DMS153 (cell line): Measurements from ENCODE around the gene LRRC32.
"Not testable (repeated sequence)": the region's sequence is repeated elsewhere in the genome, so short reads cannot be mapped to it uniquely, and the experiment has no call there.

Experiments used
- DNase-seq: peaks from one replicate; lab custom pipeline; 2025; lab: John Stamatoyannopoulos, UW

LRRC32 gene

DNA sequence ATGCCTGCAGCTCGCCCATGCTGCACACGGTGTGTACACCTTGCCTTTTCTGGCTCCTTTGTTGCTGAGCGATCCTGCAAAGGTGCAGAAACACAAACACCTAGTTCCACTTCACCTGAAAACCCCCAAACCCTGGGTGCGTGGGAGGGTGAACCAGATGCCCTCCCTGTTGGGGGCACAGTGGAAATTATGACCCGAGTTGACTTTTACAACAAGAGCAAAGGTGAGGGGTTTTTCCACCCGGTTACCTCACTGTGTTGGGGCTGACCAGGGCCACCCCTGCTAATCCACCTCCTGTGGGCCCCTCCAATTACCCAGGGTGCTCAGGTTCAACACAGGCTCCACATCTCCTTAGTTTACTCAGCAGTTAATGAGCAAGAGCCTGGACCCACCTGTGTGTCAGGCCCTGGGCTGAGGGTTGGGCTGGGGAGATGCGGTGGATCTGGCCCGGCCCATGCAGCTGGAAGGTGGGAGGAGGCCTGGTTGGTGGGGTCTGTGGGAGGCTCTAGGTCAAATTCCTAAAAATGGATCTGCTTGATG, 42.1 kb downstream of the LRRC32 start:
- no peak for DNase-seq

DNA sequence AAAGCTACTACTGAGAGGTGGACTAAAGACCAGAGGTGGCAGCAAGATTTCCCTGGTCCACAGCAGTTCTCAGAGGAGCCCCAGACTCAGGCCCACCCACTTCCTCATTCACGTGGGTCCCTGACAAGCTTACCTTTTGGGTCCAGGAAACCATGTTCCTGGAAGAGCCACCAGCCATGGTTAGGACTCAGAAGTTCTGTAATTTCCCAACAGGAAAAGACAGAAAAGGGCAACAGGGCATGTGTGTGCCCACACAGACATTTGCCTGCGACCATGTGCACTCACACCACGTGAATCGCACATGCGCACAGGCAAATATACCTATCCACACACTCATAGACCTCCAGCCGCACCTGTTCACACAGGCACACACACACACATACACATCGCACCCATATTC, 42.9 kb downstream of the LRRC32 start:
- DNase-seq: no peak

DNA sequence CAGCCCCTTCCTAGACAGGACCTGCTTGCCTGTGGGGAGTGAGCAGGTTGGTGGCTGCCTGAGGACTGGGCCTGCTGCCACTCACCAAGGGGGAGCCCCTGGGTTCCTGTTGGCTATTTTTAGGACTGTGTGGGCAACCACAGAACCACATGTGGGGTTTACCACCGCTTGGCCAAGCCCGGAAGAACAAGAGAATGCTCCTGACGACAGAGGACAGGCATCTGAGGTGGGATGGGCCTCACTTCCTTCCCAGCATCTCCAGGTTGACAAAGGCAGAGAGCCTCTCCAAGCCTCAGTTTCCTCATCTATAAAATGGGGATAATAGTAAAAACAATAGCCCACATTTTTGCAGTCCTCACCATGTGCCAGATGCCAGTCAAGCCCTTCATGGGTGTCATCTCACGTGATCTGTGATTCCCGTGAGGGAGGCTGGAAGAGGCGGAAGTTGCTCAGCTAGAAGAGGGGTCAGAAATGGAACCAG, 43.6 kb downstream of the LRRC32 start:
- DNase-seq: no peak

DNA sequence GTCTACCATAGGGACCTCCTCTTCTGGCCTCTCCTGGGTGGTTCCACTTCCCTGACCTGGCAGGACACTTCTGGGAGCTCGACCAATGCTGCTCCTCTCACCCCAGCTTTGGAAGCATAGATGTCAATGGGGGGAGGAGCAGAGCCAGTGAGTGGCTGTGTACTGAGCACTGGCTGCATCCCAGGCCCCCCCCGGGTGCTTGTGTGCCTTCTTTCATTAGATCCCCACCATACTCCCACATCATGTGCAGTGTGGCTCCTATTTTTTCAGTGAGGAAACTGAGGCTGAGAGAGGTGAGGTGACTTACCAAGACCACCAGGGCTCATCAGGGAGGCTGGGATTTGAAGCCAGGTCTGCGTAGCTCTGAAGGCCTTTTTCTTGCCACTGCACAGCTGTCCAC, 44.3 kb downstream of the LRRC32 start:
- no peak for DNase-seq

DNA sequence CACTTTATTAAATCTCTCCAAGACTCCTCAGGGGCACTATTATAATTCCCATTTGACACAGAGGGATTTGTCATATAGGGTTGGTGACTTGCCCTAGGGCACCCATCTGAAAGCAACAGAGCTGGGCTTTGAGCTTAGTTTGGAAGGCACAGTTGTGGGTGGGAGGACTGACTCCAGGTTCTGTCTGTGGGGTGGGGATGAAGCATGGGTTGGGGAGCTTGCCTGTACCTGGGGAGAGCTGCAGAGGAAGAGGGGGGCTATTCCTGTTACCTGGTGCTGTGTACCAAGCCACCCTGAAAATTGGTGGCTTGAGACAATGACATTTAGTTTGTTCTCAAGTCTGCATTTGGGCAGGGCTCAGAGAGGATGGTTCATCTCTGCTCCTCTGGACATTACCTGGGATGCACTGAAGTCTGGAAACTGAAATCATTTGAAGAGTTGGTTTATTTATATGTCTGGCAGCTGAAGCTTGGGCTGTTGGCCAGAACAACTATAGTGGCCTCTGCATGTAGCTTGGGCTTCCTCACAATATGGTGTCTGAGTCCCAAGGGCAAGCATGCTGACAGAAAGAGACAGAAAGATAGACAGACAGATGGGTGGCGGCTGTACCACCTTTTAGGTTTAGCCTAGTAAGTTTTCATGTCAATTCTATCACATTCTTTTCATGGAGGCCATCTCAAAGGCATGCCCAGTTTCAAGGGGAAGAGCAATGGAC, 44.9 kb downstream of the LRRC32 start:
- no peak for DNase-seq

DNA sequence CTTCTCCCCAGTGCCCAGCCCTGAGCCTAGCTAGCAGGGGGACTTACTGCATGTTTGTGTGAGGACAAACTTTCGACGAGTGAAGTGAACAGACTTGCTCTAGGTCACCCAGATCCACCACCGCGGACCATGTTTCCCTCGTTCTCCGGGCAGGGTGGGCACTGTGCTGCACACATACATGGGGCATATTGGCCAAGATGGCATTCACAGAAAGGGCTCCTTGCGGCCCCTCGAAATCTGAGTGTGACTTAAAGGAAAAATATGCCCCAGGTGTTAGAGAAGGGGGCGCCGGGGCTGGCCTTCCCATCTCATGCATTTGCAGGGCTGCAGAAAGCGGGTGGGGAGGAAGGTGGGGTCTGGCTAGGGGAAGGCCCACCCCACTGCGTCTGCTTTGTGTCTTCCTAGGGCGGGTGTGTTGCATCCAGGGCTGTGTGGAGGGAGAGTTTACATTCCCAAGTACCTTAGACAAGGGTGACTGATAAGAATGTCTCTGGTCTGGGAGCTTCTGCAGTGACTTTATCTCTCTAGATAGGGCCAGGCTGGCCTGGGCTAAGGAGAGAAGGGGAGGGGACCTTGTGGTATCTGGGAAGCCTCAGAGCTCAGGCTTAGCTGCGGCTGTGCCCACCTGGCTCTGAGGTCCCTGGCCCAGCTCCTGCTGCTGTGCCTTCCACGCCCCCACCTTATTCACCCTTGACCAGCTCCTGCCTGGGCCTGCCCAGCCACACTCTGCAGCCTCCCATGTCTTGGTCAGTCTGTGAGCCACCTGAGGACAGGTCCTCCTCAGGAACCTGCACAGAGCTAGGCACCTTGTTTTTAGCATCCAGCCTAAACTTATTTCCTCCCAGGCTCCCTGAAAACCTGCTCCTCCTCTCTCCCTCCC, 45.8 kb downstream of the LRRC32 start:
- DNase-seq: no peak

DNA sequence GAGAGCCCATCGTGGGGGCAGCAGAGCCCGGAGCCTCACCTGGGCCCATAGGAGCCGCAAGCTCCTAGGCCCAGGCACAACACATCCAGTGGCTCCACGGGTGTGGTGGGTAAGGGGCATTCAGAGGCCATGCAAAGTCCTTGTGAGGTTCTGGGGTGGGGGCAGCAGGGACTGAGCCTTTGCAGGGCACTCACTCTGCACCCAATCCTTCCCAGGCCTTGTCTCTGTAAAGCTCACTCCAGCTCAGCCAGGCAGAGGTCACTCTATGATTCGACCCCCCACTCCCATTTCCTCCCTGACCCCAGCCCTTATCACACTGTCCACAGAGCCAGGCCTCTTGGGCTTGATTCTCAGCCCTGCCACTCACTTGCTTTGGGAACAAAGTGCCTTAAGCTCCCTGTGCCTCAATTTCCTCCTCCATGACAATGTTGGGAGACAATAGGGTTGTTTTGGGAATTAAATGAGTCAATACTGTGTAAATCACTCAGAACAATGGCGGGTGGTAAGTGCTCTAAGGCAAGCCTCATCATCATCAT, 46.6 kb downstream of the LRRC32 start:
- DNase-seq: no peak

DNA sequence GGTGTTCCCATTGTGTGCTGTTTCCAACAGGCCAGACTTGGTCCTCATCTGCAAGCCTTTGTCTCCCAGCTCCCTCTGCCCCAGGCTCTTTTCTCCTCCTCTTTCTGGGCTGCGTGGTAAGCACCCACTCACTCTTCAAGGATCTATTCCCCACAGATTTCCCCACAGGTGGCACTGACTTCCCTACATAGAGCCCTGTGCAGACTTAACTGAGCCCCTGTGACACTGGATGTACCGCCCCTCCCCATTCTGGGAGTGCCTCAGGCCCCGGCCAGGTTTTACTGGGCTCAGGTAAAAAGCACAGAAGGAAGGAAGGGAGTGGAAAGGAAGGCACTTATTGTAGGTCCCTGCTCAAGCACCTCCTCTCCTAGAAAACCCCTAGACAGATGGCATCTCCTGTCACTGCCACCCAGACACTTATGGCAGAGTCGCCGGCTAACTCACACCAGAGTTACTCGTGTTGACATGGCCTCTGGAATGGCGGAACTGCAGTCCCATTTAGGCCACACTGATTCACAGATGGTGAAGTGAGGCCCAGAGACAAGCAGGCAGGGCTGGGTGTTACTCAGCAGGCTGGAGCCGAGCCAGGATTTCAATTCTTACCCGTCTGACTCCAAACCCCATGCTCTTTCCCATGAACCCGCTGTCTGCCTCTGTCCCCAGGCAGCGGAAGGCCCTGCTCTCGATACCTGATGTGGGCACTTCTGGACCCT, 47.2 kb downstream of the LRRC32 start:
- DNase-seq: no peak

DNA sequence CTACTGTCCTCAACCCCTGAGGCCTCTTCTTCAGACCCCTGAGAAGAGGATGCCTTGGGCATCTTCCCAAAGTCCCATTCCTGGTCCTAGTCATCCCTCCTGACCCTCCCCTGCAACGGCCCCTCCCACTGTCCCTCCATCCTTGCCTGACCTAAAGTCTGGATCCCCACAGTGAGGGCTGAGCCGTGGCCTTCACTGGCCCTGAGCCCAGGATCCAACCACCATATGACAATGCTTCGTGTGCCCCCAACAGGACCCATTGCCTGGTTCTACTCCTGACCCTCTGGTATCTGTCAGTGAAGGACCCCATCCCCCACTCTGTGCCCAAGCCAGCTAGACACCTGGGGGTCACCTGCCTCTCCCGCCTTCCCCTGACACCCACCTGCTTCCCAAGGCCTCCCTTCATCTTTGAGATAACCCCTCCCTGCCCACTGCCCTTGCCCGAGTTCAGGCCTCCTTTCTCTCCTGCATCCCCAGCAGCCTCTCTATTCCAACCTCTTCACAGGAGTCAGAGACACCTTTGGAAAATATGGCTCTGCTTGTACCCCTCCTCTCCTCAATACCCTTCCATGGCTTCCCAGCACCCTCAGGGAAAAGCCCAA, 48.0 kb downstream of the LRRC32 start:
- no peak for DNase-seq

DNA sequence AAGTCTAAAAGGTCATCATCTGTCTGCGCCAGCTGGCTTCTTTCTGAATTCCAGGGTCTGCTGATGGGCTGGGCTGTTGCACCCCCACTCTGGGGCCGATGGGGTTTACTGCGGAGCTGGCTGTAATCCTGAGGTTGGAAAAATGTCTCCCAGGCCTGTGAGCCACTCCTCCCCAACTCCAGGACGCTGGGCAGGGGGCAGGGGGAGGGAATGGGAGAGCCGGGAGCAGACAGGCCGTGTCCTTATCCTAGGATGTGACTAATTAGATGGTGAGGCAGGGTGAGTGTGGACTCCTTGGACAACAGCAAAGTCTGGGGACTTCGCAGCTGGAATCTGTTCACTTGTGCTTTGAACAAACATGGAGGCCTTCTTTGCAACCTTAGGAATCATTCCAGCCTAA, 48.7 kb downstream of the LRRC32 start:
- DNase-seq: no peak

DNA sequence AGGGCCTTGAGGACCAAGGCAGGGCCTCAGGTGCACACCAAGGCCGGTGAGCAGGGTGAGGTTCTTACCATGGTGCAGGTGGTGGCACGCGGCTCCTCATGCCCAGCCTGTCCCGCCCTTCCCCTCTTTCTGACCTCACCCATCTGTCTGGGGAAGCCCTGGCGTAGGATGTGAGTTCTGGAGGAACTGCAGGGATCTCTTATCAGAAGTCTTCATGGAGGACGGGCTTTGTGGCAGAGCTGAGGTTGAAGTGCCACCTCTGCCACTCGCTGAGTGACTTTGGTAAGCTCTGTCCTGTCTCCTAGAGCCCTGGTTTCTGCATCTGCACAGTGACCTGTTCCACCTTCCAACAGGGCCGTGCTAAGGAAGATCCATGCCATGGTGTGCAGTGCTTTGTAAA, 49.1 kb downstream of the LRRC32 start:
- no peak for DNase-seq

DNA sequence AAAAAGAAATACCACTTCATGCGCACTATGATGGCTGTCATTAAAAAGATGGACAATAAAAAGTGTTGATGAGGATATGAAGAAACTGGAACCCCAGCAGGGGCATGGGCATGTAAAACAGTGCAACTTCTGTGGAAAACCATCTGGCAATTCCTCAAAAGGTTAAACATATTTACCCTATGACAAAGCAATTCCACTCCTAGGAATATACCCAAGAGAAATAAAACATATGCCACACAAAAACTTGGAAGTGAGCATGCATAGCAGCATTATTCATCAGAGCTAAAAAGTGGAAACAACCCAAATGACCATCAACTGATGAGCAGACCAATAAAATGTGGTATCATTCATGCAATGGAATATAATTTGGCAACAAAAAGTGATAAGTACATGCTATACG, 50.1 kb downstream of the LRRC32 start:
- DNase-seq: no peak

DNA sequence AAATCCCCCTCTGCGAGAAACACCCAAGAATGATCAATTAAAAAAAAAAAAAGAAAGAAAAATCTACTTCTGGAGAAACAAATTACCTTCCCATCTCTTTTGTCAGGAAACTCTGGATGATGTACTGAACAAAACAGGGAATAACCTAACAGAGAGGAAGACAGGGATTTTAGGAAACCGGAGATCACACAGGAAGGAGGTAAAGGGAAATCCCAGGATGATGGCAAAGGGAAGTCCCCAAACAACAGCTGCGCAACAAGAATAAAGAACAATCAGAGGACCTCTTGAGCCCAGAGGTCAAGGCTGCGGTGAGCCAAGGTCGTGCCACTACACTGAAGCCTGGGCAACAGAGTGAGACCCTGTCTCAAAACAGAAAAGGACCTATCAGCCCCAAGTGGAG, 50.7 kb downstream of the LRRC32 start:
- DNase-seq: not testable (repeated sequence)

DNA sequence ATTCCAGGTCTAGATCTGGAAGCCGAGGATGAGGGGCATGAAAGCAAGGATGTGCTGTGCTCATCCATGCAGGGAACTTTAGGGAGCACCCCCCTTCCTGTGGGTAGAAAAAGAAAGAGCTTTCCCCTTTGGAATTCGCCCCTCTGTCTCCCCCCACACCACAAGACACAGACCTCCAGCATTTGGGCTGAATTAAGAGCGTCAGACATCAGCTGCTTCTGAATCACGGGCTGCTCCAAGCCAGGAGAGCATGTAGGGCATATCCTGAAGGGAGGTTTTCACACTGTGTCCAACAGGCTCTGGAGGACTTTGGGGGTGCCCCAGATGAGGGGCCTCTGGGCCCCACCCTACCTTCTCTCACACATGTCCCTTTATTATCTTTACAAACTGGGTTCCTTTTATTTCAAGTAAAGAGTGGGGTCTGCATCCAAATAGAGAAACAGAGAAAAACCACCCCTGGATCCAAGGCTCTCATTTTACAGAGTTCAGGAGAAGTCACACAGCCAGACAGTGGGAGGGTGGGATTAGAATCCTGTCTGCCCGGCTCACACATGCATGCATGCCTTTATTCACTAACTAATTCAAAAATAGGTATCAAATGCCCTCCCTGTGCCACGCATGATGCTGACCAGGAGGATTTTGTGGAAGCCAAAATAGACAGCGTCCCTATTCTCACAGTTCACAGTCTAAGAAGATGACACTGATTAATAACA, 52.8 kb downstream of the LRRC32 start:
- no peak for DNase-seq

DNA sequence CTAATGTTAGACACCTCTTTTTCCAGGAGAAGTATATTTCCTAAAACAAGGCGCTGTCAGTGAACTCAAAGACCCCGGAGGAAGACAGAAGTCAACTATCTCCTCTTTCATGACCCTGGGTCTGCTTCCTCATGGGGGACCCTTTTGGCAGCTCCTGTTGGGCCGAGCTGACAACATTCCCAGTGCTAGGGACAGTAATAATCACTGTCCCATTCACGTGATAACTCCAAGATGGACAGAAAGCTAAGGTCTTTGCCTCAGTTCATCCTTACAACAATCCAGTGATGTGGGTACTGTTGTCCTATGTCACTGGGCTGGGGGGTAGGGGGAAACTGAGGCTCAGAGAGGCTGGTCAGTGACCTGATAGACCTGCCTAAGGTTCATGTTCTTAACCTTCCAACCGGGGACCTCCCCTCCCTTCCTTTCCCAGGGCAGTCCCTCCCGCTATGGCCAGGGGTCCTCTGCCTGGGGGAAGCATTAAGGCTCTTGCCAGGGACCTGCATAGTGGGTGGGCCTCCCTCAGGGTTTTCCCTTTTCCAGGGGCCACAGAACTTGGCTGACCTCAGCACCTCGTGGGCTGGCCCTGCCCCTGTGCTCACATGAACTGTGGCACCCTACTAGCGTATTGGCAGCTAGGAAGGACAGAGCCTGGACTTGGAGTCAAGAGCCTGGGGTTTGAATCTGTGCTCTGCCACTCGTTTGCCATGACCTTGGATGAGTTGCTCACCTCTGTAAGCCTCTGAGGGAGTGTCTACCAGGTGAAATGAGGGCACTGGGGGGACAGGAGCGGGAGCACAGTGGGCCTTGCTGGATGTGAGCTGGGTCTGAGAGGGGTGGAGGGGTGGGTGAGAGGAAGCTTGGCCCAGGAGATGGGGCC, 53.6 kb downstream of the LRRC32 start:
- DNase-seq: no peak

DNA sequence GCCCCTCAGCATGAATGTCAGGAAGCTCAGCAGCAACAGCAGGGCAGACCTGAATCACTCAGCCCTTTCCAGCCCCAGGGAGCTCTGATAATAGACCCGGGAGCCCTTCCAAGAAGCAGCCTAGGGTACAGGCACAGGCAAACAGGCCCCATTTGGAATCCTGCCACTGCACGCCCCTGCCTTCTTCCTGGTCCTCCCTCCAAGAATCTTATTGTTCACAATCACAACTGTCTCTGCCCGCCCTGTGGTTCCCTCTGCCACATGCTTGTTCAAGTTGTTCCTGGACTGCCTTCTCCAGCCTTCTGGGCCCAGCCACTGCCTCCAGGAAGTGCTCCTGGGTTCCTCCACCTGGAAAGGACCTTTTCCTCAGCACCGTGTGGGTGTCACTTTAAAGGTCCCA, 54.6 kb downstream of the LRRC32 start:
- DNase-seq: no peak

DNA sequence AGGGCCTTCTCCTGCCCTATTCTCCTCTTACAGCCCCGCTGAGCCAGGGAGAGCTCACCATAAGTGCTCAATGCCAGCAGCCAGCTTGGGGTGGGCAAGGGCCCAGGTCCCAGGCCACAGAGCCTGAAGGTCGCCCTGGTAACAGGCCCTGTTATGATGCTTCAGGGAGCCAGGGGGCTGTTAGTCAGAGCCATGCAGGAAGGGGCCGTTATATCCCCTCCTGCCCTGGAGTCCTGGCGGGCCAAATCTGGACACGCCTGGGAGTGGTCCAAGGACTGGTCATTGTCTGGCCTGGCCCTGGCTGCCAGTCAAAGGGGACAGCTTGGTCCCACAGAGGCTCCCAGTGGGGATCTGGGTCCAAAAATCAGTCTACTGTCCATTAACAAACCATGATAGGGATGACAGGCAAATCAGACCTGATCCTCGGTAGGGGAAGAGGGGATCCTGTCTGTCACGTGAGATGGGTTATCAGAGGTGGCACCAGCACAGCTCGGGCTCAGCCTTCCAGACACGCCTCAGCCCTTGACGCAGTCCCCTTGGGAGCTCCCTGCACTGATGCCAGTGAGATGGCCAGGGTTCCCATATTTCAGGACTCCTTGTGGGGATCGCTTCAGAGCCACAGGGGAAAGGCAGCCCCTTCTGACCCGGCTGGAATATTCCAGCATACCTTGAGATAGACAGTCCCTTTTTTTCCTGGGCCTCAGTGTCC, 55.9 kb downstream of the LRRC32 start:
- no peak for DNase-seq

DNA sequence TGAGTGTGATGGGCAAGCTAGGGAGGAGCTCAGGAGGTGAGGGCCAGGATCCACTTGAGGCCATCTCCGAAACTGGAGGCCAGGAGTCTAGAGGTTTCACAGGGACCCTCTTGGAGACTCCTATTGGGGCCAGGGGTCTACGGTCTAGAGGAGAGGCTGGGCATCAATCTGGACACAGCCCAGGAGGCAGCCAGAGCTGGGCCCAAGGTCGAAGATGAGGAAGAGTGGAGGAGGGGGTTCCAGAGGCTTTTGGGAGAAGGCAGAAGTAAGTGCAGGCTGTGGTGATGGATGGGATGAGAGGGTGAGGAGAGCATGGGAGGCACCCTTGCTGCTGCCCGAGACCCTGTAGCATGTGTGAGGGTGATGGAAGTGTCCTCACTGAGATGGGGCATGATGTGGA, 56.6 kb downstream of the LRRC32 start:
- no peak for DNase-seq

DNA sequence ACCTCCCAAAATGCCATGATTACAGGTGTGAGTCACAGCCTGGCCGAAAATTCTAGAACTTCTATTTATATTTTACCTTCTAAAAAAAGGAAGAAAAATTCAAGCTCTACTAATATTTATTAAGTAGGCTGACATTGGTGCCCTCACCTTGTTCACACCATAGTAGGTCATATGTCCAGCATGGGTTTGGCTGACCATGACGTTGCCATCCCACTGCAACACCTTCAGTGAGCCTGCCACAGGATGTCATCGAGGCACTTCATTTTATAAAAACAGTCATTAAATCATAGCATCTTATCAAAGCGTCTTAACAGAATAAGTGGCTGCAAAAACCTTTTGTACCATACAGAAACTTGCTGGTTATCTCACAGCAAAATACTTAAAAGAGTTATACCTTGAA, 58.3 kb downstream of the LRRC32 start:
- no peak for DNase-seq
